Endothelial cell of umbilical vein (primary cell): Measurements from ENCODE around the gene FARP1. TPM values are rescaled to one million over a fixed set of nuclear protein-coding genes. Genes with fewer than 3 reads are reported as not detected.

ENCODE experiments used
- BruUV-seq: library from RNA; stranded (reverse); fragments of 400-500 nt; replicated peaks from 2 replicates; lab custom pipeline; 2021; lab: Mats Ljungman, UMichigan
- CTCF ChIA-PET: fragments of 300-600, 350-600 bp; sonication (Branson Sonifier 250); formaldehyde crosslinking; loops from one replicate; lab custom pipeline; 2021; ENCODE audit warnings: antibody characterized with exemption, inconsistent platforms; lab: Charles Lee
- POLR2A ChIA-PET: fragments of 300-600, 350-600 bp; sonication (Branson Sonifier 250); formaldehyde crosslinking; loops from one replicate; lab custom pipeline; 2021; ENCODE audit warnings: antibody characterized with exemption, inconsistent platforms; lab: Charles Lee
- DNase-seq: peaks from one replicate; pipeline ENCODE4 v3.0.0-alpha.2; 2011; ENCODE audit warnings: low read depth, low spot score
- FAIRE-seq: peaks from 2 replicates; lab custom pipeline; 2011; peaks lifted over from hg19 to GRCh38; lab: Jason Lieb, UNC
- H2AFZ ChIP-seq: 2 replicates; pipeline ENCODE4 v1.6.0; 2012; ENCODE audit warnings: low read depth, low read length, control low read depth, inconsistent platforms
- H3K27ac ChIP-seq: 2 replicates; pipeline ENCODE4 v1.5.1; 2011; ENCODE audit warnings: low read depth, mild to moderate bottlenecking, control low read depth, low read length, moderate library complexity; ENCODE audit not compliant: insufficient read depth
- H3K27me3 ChIP-seq, 2 experiments: 2 replicates each; pipeline versions ENCODE4 v1.6.0 to v1.6.1; 2011; ENCODE audit warnings: low read length in 2 of 2, mixed read lengths in 1 of 2; ENCODE audit not compliant: control insufficient read depth in 2 of 2, insufficient read depth in 2 of 2
- H3K36me3 ChIP-seq, 2 experiments: 2 replicates in 1 of 2; 3 replicates in 1 of 2; pipeline ENCODE4 v1.5.1; 2011; ENCODE audit warnings: low read length in 2 of 2, mild to moderate bottlenecking in 1 of 2, moderate library complexity in 1 of 2; ENCODE audit not compliant: control insufficient read depth in 2 of 2, insufficient read depth in 2 of 2; ENCODE audit errors: extremely low read depth in 1 of 2
- H3K4me1 ChIP-seq: 3 replicates; pipeline ENCODE4 v1.5.1; 2011; ENCODE audit warnings: mild to moderate bottlenecking, low read length; ENCODE audit not compliant: control insufficient read depth, insufficient read depth; ENCODE audit errors: extremely low read depth
- H3K4me2 ChIP-seq: 2 replicates; pipeline ENCODE4 v1.6.1; 2011; ENCODE audit warnings: low read length, control low read depth, mixed read lengths; ENCODE audit not compliant: insufficient read depth
- H3K4me3 ChIP-seq, 3 experiments: fragments of 200-600 bp in 1 of 3; sonication (generic), shearing (Covaris generic) in 1 of 3; replicated peaks in 1 of 3; 2 replicates each; pipeline ENCODE4 v1.5.1; 2011 to 2016; ENCODE audit warnings: control low read depth in 3 of 3, low read length in 3 of 3, mild to moderate bottlenecking in 2 of 3, inconsistent platforms in 1 of 3, low read depth in 1 of 3, moderate library complexity in 1 of 3; ENCODE audit not compliant: insufficient read depth in 1 of 3
- H3K79me2 ChIP-seq: 2 replicates; pipeline ENCODE4 v1.6.0; 2012; ENCODE audit warnings: low read length, inconsistent platforms; ENCODE audit not compliant: control insufficient read depth, insufficient read depth
- H3K9ac ChIP-seq: replicated peaks from 2 replicates; pipeline ENCODE3; 2011; ENCODE audit warnings: low read length, control low read depth; ENCODE audit not compliant: insufficient read depth; ENCODE audit errors: extremely low read depth
- H3K9me1 ChIP-seq: replicated peaks from 3 replicates; pipeline ENCODE4 v1.6.0; 2011; ENCODE audit warnings: mild to moderate bottlenecking, low read length; ENCODE audit not compliant: control insufficient read depth, insufficient read depth; ENCODE audit errors: extremely low read depth
- H3K9me3 ChIP-seq: replicated peaks from 2 replicates; pipeline ENCODE4 v1.5.1; 2012; ENCODE audit warnings: low read length, inconsistent platforms; ENCODE audit not compliant: control insufficient read depth, insufficient read depth
- H4K20me1 ChIP-seq: replicated peaks from 2 replicates; pipeline ENCODE3; 2011; ENCODE audit warnings: mild to moderate bottlenecking, low read length; ENCODE audit not compliant: control insufficient read depth, insufficient read depth; ENCODE audit errors: extremely low read depth
- CTCF ChIP-seq, 2 donors: IDR thresholded peaks; 1 replicate in 1 of 2; 2 replicates in 1 of 2; pipeline ENCODE4 v1.5.1; 2011; ENCODE audit warnings: low read length in 2 of 2, mild to moderate bottlenecking in 2 of 2, moderate library complexity in 2 of 2, control low read depth in 1 of 2, inconsistent platforms in 1 of 2, low read depth in 1 of 2; ENCODE audit not compliant: insufficient read depth in 1 of 2; ENCODE audit errors: extremely low read depth in 1 of 2
- EZH2 ChIP-seq: IDR thresholded peaks from 2 replicates; pipeline ENCODE4 v1.6.1; 2012; ENCODE audit warnings: borderline replicate concordance, low read depth, mild to moderate bottlenecking, moderate library complexity, low read length, inconsistent platforms; ENCODE audit not compliant: severe bottlenecking
- FOS ChIP-seq: IDR thresholded peaks from 2 replicates; pipeline ENCODE4 v1.6.1; 2011; ENCODE audit warnings: mild to moderate bottlenecking, low read length, moderate library complexity, borderline replicate concordance; ENCODE audit not compliant: insufficient read depth
- GATA2 ChIP-seq: IDR thresholded peaks from 2 replicates; pipeline ENCODE4 v1.7.0; 2011; ENCODE audit warnings: low read depth, mild to moderate bottlenecking, moderate library complexity, mixed read lengths, low read length; ENCODE audit not compliant: insufficient read length, insufficient read depth
- JUN ChIP-seq: IDR thresholded peaks from 2 replicates; pipeline ENCODE4 v1.6.1; 2011; ENCODE audit warnings: borderline replicate concordance, low read depth; ENCODE audit not compliant: insufficient read length, insufficient read depth
- MAX ChIP-seq: IDR thresholded peaks from 2 replicates; pipeline ENCODE4 v1.6.1; 2011; ENCODE audit not compliant: insufficient read depth, insufficient read length
- MYC ChIP-seq: IDR thresholded peaks from one replicate; pipeline ENCODE4 v1.6.1; 2011; ENCODE audit warnings: mild to moderate bottlenecking, low read depth, low read length
- POLR2A ChIP-seq: IDR thresholded peaks from 2 replicates; pipeline ENCODE4 v1.6.1; 2012; ENCODE audit warnings: low read depth, mild to moderate bottlenecking, control low read depth, low read length
- POLR2AphosphoS5 ChIP-seq: IDR thresholded peaks from 2 replicates; pipeline ENCODE4 v1.6.1; 2012; ENCODE audit warnings: low read depth, mild to moderate bottlenecking, control low read depth, low read length, moderate library complexity; ENCODE audit not compliant: insufficient read depth
- dilution Hi-C: fragments of 300-500 bp; cut with MboI; formaldehyde crosslinking; loops from one replicate; pipeline ENCODE4 v1.15.0; 2019; ENCODE audit warnings: low sequenced_read_pairs; ENCODE audit not compliant: extremely low pct_ligation_motif_present
- intact Hi-C: fragments of 100-400 bp; cut with micrococcal nuclease; formaldehyde crosslinking; loops from one replicate; pipeline ENCODE4 v1.10.0; 2022
- polyA plus RNA-seq, 4 experiments: library from polyadenylated mRNA; depleted of rRNA in 3 of 4; stranded (reverse) in 3 of 4; unstranded in 1 of 4; fragments of >200 nt; gene quantifications; 2 replicates each; pipeline versions ENCODE4 v1.2.1 to v1.2.3, GENCODE V29; 2011 to 2012; ENCODE audit warnings: missing spikeins in 1 of 4
- total RNA-seq: library from RNA; stranded (reverse); gene quantifications from 2 replicates; pipeline ENCODE4 v1.2.3, GENCODE V29; 2021

The FARP1 gene
- total and polyA plus RNA-seq, 2 donors (not counting 3 experiments of a cell fraction or from before 2014, with no cell fraction given), result 19.0 to 77.7 TPM

- peaks cover 10 to 43% of the 10 kb centered on the region in 2 experiments for H3K36me3 ChIP-seq
- CTCF ChIA-PET, result interaction anchor here (0.7 to 4.9 kb wide), 5 partner anchors 9 to 196 kb away, joined by 3 to 25 read pairs (median 13); no protein-coding TSS in a partner anchor
- intact Hi-C loops, result no loop called here
Measured at GRCh38 chr13:98457053-98457452, 314.2 kb downstream of the FARP1 start.

More at GRCh38 chr13:98457053-98457452, 314.2 kb downstream of the FARP1 start:
- DNase-seq (no peak), FAIRE-seq (no peak)
- Histone ChIP-seq H3K79me2 (no peaks in the 10 kb centered on the region), H3K9me3 (no peaks in the 10 kb centered on the region), H2AFZ (no peak overlapping the region), H3K4me1 (no peaks in the 10 kb centered on the region), H3K27ac (no peak overlapping the region), H3K4me2 (no peak overlapping the region), H3K27me3 (no peaks in the 10 kb centered on the region), H3K9me1 (no peaks in the 10 kb centered on the region), H3K4me3 (no peak overlapping the region), H3K9ac (no peak overlapping the region), H4K20me1 (no peaks in the 10 kb centered on the region)
- dilution Hi-C loops, result no loop called here
- TF ChIP-seq POLR2AphosphoS5 (no peak), JUN (no peak), EZH2 (no peak), GATA2 (no peak), FOS (no peak), MAX (no peak), CTCF (IDR thresholded peaks at IDR 0.05; ENCODE audit: extremely low read depth in 1 of 2, insufficient read depth in 1 of 2, low read depth in 1 of 2, low read length in 2 of 2) (no peak), POLR2A (no peak), MYC (no peak)
- POLR2A ChIA-PET, result interaction anchor here (0.6 to 0.8 kb wide), 2 partner anchors 27 to 222 kb away, joined by 3 read pairs; no protein-coding TSS in a partner anchor
- no TSS peak for BruUV-seq
